H9 (cell line): ENCODE data around the gene TUBG1. TPM values are rescaled to one million over a fixed set of nuclear protein-coding genes. Genes with fewer than 3 reads are reported as not detected.
A peak's percentile ranks its signal among the peaks of the same experiment; 100 is the strongest.

ENCODE experiments used
- DNase-seq: peaks from one replicate; pipeline ENCODE4 v3.0.0-alpha.2; 2017
- H2AFZ ChIP-seq: one replicate; pipeline ENCODE4 v1.6.1; 2013; ENCODE audit warnings: mild to moderate bottlenecking, low read length, control low read depth, moderate library complexity
- H2AK5ac ChIP-seq: 2 replicates; pipeline ENCODE4 v1.6.1; 2013; ENCODE audit warnings: low read length, control low read depth, mixed read lengths; ENCODE audit not compliant: insufficient read length
- H2BK120ac ChIP-seq: one replicate; pipeline ENCODE4 v1.6.1; 2013; ENCODE audit warnings: low read depth, mild to moderate bottlenecking, low read length, control low read depth, inconsistent platforms; ENCODE audit not compliant: poor library complexity, severe bottlenecking
- H2BK12ac ChIP-seq: 2 replicates; pipeline ENCODE4 v1.6.1; 2013; ENCODE audit warnings: low read length, control low read depth, mixed read lengths, low read depth; ENCODE audit not compliant: insufficient read length
- H2BK15ac ChIP-seq: 2 replicates; pipeline ENCODE4 v1.6.1; 2013; ENCODE audit warnings: low read depth, low read length, control low read depth
- H2BK20ac ChIP-seq: one replicate; pipeline ENCODE4 v1.6.1; 2013; ENCODE audit warnings: low read depth, mild to moderate bottlenecking, low read length, control low read depth, inconsistent platforms; ENCODE audit not compliant: poor library complexity, severe bottlenecking
- H2BK5ac ChIP-seq: 2 replicates; pipeline ENCODE4 v1.6.1; 2013; ENCODE audit warnings: low read length, control low read depth, mixed read lengths; ENCODE audit not compliant: insufficient read length
- H3K14ac ChIP-seq: 2 replicates; pipeline ENCODE4 v1.6.1; 2013; ENCODE audit warnings: low read length, control low read depth; ENCODE audit not compliant: insufficient read depth
- H3K18ac ChIP-seq: 2 replicates; pipeline ENCODE4 v1.6.1; 2013; ENCODE audit warnings: low read depth, mild to moderate bottlenecking, mixed read lengths, low read length, control low read depth; ENCODE audit not compliant: insufficient read length
- H3K23ac ChIP-seq: 2 replicates; pipeline ENCODE4 v1.6.1; 2013; ENCODE audit warnings: low read length, control low read depth, mixed read lengths, low read depth; ENCODE audit not compliant: insufficient read length
- H3K23me2 ChIP-seq: 2 replicates; pipeline ENCODE4 v1.6.1; 2013; ENCODE audit warnings: low read depth, mild to moderate bottlenecking, mixed read lengths, low read length, control low read depth; ENCODE audit not compliant: insufficient read length, poor library complexity, severe bottlenecking
- H3K27ac ChIP-seq: 2 replicates; pipeline ENCODE4 v1.5.1; 2013; ENCODE audit warnings: low read length, control low read depth, mixed read lengths, low read depth; ENCODE audit not compliant: insufficient read length
- H3K27me3 ChIP-seq: 2 replicates; pipeline ENCODE4 v1.6.1; 2013; ENCODE audit warnings: low read length, control low read depth, inconsistent platforms; ENCODE audit not compliant: insufficient read depth
- H3K4ac ChIP-seq: 2 replicates; pipeline ENCODE4 v1.6.1; 2013; ENCODE audit warnings: low read depth, mild to moderate bottlenecking, control low read depth, inconsistent platforms, low read length, moderate library complexity
- H3K4me1 ChIP-seq: 2 replicates; pipeline ENCODE4 v1.6.1; 2013; ENCODE audit warnings: low read length, control low read depth, inconsistent platforms; ENCODE audit not compliant: insufficient read depth
- H3K4me2 ChIP-seq: 2 replicates; pipeline ENCODE4 v1.6.1; 2013; ENCODE audit warnings: low read length, control low read depth, mixed read lengths; ENCODE audit not compliant: insufficient read length, insufficient read depth
- H3K56ac ChIP-seq: 2 replicates; pipeline ENCODE4 v1.6.1; 2013; ENCODE audit warnings: low read depth, mild to moderate bottlenecking, mixed read lengths, low read length, control low read depth; ENCODE audit not compliant: insufficient read length
- H3K79me1 ChIP-seq: 2 replicates; pipeline ENCODE4 v1.6.1; 2013; ENCODE audit warnings: low read depth, mild to moderate bottlenecking, moderate library complexity, low read length, control low read depth, inconsistent platforms; ENCODE audit not compliant: insufficient read depth, poor library complexity, severe bottlenecking
- H3K79me2 ChIP-seq: 2 replicates; pipeline ENCODE4 v1.6.1; 2013; ENCODE audit warnings: low read length, control low read depth, inconsistent platforms; ENCODE audit not compliant: insufficient read depth
- H3K9ac ChIP-seq: 2 replicates; pipeline ENCODE4 v1.6.1; 2013; ENCODE audit warnings: low read length, control low read depth, mixed read lengths; ENCODE audit not compliant: insufficient read length; ENCODE audit errors: extremely low read depth
- H3K9me3 ChIP-seq: one replicate; pipeline ENCODE4 v1.6.1; 2013; ENCODE audit warnings: low read depth, low read length, inconsistent platforms; ENCODE audit not compliant: control insufficient read depth
- H3T11ph ChIP-seq: one replicate; pipeline ENCODE4 v1.6.1; 2013; ENCODE audit warnings: mild to moderate bottlenecking, low read length, control low read depth, inconsistent platforms
- H4K20me1 ChIP-seq: one replicate; pipeline ENCODE4 v1.6.1; 2013; ENCODE audit not compliant: control insufficient read depth, insufficient read length, insufficient read depth
- H4K5ac ChIP-seq: 2 replicates; pipeline ENCODE4 v1.6.1; 2013; ENCODE audit warnings: low read depth, mild to moderate bottlenecking, mixed read lengths, low read length, control low read depth; ENCODE audit not compliant: insufficient read length
- H4K8ac ChIP-seq: replicated peaks from 2 replicates; pipeline ENCODE4 v1.6.1; 2013; ENCODE audit warnings: low read length, control low read depth, mixed read lengths, low read depth; ENCODE audit not compliant: insufficient read length
- H4K91ac ChIP-seq: 2 replicates; pipeline ENCODE4 v1.6.1; 2013; ENCODE audit warnings: low read depth, mild to moderate bottlenecking, moderate library complexity, mixed read lengths, low read length, control low read depth; ENCODE audit not compliant: insufficient read length
- H3K27ac Mint-ChIP-seq, 3 experiments: 2 replicates in 2 of 3; 3 replicates in 1 of 3; pipeline ENCODE4 v1.8.0; 2020 to 2021; ENCODE audit warnings: mixed read lengths in 3 of 3, mild to moderate bottlenecking in 1 of 3, moderate library complexity in 1 of 3
- H3K27me3 Mint-ChIP-seq: 2 replicates; pipeline ENCODE4 v1.8.0; 2021; ENCODE audit warnings: low read depth, mild to moderate bottlenecking, moderate library complexity, mixed read lengths
- H3K36me3 Mint-ChIP-seq, 3 experiments: 2 replicates in 2 of 3; 3 replicates in 1 of 3; pipeline ENCODE4 v1.8.0; 2020 to 2021; ENCODE audit warnings: low read depth in 3 of 3, mixed read lengths in 3 of 3; ENCODE audit not compliant: insufficient read depth in 1 of 3
- H3K4me1 Mint-ChIP-seq, 2 experiments: 2 replicates each; pipeline ENCODE4 v1.8.0; 2020; ENCODE audit warnings: mixed read lengths in 2 of 2
- H3K4me3 Mint-ChIP-seq, 2 experiments: 2 replicates in 1 of 2; 3 replicates in 1 of 2; pipeline ENCODE4 v1.8.0; 2020 to 2021; ENCODE audit warnings: mild to moderate bottlenecking in 2 of 2, mixed read lengths in 2 of 2, moderate library complexity in 1 of 2
- H3K9me3 Mint-ChIP-seq, 2 experiments: 2 replicates in 1 of 2; 3 replicates in 1 of 2; pipeline ENCODE4 v1.8.0; 2020; ENCODE audit warnings: mild to moderate bottlenecking in 2 of 2, mixed read lengths in 2 of 2, moderate library complexity in 1 of 2
- CTCF ChIP-seq: fragments of 200-600 bp; sonication (generic); conservative IDR thresholded peaks from 3 replicates; pipeline ENCODE4 v1.8.0; 2021; ENCODE audit warnings: antibody characterized with exemption, mild to moderate bottlenecking
- WGBS: extraction: QIAGEN DNeasy Blood & Tissue Kit; methylation state at CpG from one replicate; pipeline ENCODE4 v1.1.7; 2013; ENCODE audit warnings: missing lambda C conversion rate, low lambda C conversion rate, mixed read lengths; ENCODE audit not compliant: insufficient read length; ENCODE audit errors: extremely low coverage; 5-methylcytosine and 5-hydroxymethylcytosine counted together
- total RNA-seq: library from RNA; stranded (reverse); gene quantifications from 2 replicates; pipeline ENCODE4 v1.2.1, GENCODE V29; 2021

TUBG1 gene
- total RNA-seq, 1 experiment from 2014 or later = 122 TPM

- no peaks in the 10 kb centered on the region for H3K9me3 ChIP-seq
- H3K4me2 ChIP-seq = no peak overlapping the region
- TF ChIP-seq CTCF = no peak
- no peak overlapping the region for H3T11ph ChIP-seq
- no peak overlapping the region for H2BK5ac ChIP-seq
- no peak overlapping the region for H4K91ac ChIP-seq
- H3K27me3 ChIP-seq = no peaks in the 10 kb centered on the region
- no peak overlapping the region for H3K14ac ChIP-seq
- no peak overlapping the region for H2AK5ac ChIP-seq
- no peak for DNase-seq
- peaks cover 8 to 9% of the 10 kb centered on the region in 2 experiments for H3K4me1 Mint-ChIP-seq
- H3K79me2 ChIP-seq = peaks cover 8% of the 10 kb centered on the region; the same call in 1 of the 2 replicates
- no peaks in the 10 kb centered on the region for H3K4me1 ChIP-seq
- H3K56ac ChIP-seq = no peak overlapping the region
- no peak overlapping the region for H2BK12ac ChIP-seq
- no peak overlapping the region for H3K4me3 Mint-ChIP-seq
- no peak overlapping the region for H2BK120ac ChIP-seq
- no peak overlapping the region for H3K27ac ChIP-seq
- no peak overlapping the region for H4K8ac ChIP-seq
- no peak overlapping the region for H2BK15ac ChIP-seq
- H3K9me3 Mint-ChIP-seq = no peaks in the 10 kb centered on the region
- no peak overlapping the region for H3K4ac ChIP-seq
- H3K79me1 ChIP-seq = no peaks in the 10 kb centered on the region
- H3K27me3 Mint-ChIP-seq = no peaks in the 10 kb centered on the region
- no peak overlapping the region for H2AFZ ChIP-seq
- no peak overlapping the region for H3K23ac ChIP-seq
- H3K18ac ChIP-seq = no peak overlapping the region
- no peak overlapping the region for H2BK20ac ChIP-seq
- H4K20me1 ChIP-seq = no peaks in the 10 kb centered on the region
- WGBS = no CpG with 5 or more reads among the region's 7 CpGs
- H3K9ac ChIP-seq = no peak overlapping the region
- H3K27ac Mint-ChIP-seq = 0 out of 7 replicates have a peak overlapping the region, but pooled peaks of 1 of the 3 experiments have one; percentile 30
- peaks cover 3% of the 10 kb centered on the region for H3K23me2 ChIP-seq
- H4K5ac ChIP-seq = no peak overlapping the region
- peaks cover 0 to 5% (median 0%) of the 10 kb centered on the region in 3 experiments; a peak in 1 of 7 replicates for H3K36me3 Mint-ChIP-seq
These were observed 6.2 kb upstream of the TUBG1 start for GRCh38 chr17:42603318-42603717.
